COR-L47 (cell line): ENCODE results near the gene PGRMC2.

Source experiments
- DNase-seq: peaks from one replicate; lab custom pipeline; 2025; lab: John Stamatoyannopoulos, UW

Gene PGRMC2

GRCh38 chr4:128298852-128299251 lies 11.2 kb upstream of the PGRMC2 start:
- no peak for DNase-seq

- no peak for DNase-seq
Measured at GRCh38 chr4:128298146-128298758, 10.6 kb upstream of the PGRMC2 start.

DNA sequence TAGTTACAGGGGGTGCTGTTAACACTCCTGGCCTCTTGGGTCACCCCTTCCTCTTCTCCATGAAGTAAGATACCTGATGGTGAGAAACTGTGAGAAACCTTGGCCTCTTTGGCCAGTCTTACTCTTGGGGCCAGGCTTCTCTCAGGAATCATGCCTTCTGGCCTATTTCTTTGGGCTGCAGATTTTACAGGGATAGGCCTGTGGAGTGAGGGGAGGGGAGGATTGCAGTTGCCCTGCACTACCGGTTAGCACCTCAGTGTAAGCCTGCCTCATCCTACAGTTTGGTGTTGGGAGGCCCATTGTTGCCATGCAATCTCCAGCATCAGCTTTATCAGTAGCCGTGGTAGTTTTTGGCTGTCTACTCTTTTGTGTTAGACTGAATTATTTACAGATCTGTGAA lies 7.6 kb upstream of the PGRMC2 start:
- DNase-seq: no peak

- no peak for DNase-seq
Measured at GRCh38 chr4:128294464-128294863, 6.9 kb upstream of the PGRMC2 start.

GRCh38 chr4:128292349-128292748 lies 4.7 kb upstream of the PGRMC2 start:
- no peak for DNase-seq

DNA sequence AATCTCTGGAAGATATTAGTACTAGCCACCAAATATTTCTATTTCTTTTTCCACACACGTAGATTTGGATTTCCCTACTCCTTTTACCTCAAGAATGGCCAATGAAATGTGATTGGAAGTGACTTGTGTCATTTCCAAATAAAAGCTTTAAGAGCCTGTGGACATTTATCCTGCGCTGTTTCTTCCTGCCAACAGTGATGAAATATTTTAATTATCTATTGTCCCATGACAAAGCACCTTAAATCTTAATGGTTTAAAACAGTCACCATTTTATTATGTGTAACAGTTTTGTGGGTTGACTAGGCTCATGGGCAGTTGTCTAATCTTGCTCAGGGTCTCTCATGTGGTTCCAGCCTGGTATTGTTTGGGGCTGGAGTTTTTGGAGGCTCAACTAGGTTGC lies 3.5 kb upstream of the PGRMC2 start:
- DNase-seq: no peak

GRCh38 chr4:128290526-128290925 lies 2.9 kb upstream of the PGRMC2 start:
- DNase-seq: no peak

DNA sequence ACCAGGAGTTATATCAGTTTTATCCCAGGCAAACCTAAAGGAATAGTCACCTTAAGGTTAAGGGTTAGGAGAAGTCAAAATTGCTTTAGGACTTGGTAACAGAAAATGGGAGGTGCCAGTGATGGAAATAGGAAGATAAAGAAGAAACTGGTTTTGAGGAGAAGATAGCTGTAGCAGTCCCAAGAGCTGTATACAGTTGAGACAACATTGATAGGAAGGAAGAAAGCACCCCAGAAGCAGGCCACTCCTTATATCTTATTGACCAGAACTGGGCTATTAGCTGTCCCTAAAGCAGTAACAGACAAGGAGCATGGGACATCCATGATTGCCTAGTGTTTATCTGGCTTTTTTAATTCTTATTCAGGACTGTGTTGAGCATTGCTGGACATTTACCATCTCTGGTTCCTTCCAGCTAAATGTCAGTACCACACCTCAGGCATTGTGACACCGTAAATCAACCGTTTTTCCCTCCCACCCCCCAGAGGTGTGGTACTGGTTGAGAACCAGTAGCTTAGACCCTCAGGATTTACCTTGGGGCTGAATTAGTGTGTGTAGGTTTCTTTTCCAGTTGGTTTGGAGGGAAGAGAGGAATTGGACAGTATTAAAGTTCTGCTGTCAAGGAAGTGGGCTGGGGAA lies 2.0 kb upstream of the PGRMC2 start:
- no peak for DNase-seq

GRCh38 chr4:128288689-128289106 lies 1.1 kb upstream of the PGRMC2 start:
- no peak for DNase-seq

- DNase-seq: peak; percentile 100
Measured at GRCh38 chr4:128287871-128288688, 467 bp upstream of the PGRMC2 start.

DNA sequence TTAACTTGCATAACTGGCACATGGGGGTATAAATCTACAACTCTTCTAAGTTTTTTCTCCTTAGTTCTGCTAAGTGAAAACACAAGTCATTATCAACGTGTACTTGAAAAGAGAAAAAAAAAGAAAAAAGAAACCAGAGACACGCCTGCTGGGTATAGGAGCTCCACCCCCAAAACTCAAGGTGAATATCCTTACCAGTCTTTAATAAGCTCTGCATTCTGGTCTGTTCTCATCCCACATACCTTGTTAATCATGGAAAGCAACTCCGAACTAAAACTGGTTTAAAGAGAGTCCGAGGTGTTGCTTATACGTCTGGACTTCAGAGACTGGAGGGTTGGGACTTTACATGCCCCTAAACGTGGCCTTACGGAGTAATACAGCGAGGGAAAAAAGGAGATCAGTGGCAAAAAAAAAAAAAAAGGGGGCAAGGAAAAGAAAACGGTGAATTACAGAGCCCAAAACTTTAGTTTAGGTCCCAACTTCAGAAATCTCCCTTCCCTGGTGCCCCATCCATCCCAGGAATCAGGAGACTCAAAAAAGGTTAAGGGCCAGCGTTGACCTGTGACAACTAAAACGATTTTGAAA lies 1.0 kb downstream of the PGRMC2 start:
- DNase-seq: no peak

GRCh38 chr4:128285085-128285997 lies 2.3 kb downstream of the PGRMC2 start:
- DNase-seq: no peak

- DNase-seq: no peak
Measured at GRCh38 chr4:128284317-128284716, 3.3 kb downstream of the PGRMC2 start.

GRCh38 chr4:128283071-128283470 lies 4.5 kb downstream of the PGRMC2 start:
- no peak for DNase-seq

- DNase-seq: no peak
Measured at GRCh38 chr4:128282516-128282915, 5.1 kb downstream of the PGRMC2 start.

GRCh38 chr4:128281354-128281753 lies 6.3 kb downstream of the PGRMC2 start:
- no peak for DNase-seq

GRCh38 chr4:128279624-128280225 lies 7.9 kb downstream of the PGRMC2 start:
- no peak for DNase-seq

GRCh38 chr4:128277856-128278255 lies 9.8 kb downstream of the PGRMC2 start:
- no peak for DNase-seq

DNA sequence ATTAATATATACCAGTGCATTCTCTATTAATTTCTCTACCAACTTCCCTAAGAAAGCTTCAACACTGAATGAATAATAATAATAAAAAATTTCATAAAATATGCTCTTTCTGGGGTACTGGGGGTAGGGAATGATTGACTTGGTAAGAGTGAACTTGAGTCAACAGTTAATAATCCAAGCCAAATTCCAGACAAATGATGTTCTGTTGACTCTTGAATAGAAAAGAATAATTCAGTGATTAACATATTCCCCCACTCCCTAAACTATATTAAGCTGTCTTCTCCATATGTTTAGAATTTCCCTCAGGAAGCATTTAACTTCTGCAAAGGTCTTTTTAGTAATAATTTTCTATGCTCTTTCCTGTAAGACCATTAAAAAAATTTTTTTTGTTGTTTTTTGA lies 12.3 kb downstream of the PGRMC2 start:
- DNase-seq: no peak

GRCh38 chr4:128271551-128271950 lies 16.1 kb downstream of the PGRMC2 start:
- no peak for DNase-seq

GRCh38 chr4:128268970-128269369 lies 18.6 kb downstream of the PGRMC2 start:
- no peak for DNase-seq
